Tibial artery (tissue), 4 donors: ENCODE data around the gene TRABD2B.

ENCODE experiments used
- DNase-seq, 2 donors: peaks; one replicate each; pipeline ENCODE4 v3.0.0-alpha.2; 2019
- H3K27ac ChIP-seq, 2 donors: fragments of 200-600 bp; sonication (generic) in 1 of 2; 1 replicate in 1 of 2; 2 replicates in 1 of 2; pipeline ENCODE4 v1.5.1; 2018 to 2019; ENCODE audit warnings: mild to moderate bottlenecking in 1 of 2
- H3K27me3 ChIP-seq, 2 donors: fragments of 200-600 bp; sonication (generic) in 1 of 2; one replicate each; pipeline versions ENCODE4 v1.5.1 to v1.6.0; 2016 to 2019
- H3K36me3 ChIP-seq, 3 donors: fragments of 200-600 bp; sonication (generic) in 2 of 3; one replicate each; pipeline ENCODE4 v1.5.1; 2016 to 2019; ENCODE audit warnings: mild to moderate bottlenecking in 2 of 3
- H3K4me1 ChIP-seq, 4 donors: fragments of 200-600 bp; sonication (generic) in 2 of 4; 1 replicate in 3 of 4; 2 replicates in 1 of 4; pipeline ENCODE4 v1.5.1; 2016 to 2019
- H3K4me3 ChIP-seq, 2 donors: fragments of 200-600 bp; sonication (generic) in 1 of 2; 1 replicate in 1 of 2; 2 replicates in 1 of 2; pipeline ENCODE4 v1.5.1; 2018 to 2019; ENCODE audit warnings: mild to moderate bottlenecking in 2 of 2
- H3K9me3 ChIP-seq, 3 donors: fragments of 200-600 bp; sonication (generic) in 1 of 3; one replicate each; pipeline ENCODE4 v1.5.1; 2016 to 2019
- CTCF ChIP-seq, 2 experiments: fragments of 200-600 bp in 1 of 2; fragments of 450-650 bp in 1 of 2; IDR thresholded peaks; one replicate each; pipeline ENCODE4 v1.5.1; 2017 to 2019; ENCODE audit warnings: antibody characterized with exemption in 2 of 2, mild to moderate bottlenecking in 1 of 2, moderate library complexity in 1 of 2
- intact Hi-C: fragments of 100-400 bp; cut with DNase I; formaldehyde crosslinking; loops from one replicate; pipeline ENCODE4 v1.15.0; 2023; ENCODE audit warnings: low total_unique reads

Gene TRABD2B

GRCh38 chr1:47756006-47756405 lies 241.2 kb downstream of the TRABD2B start:
- Histone ChIP-seq H3K9me3 (no peaks in the 10 kb centered on the region), H3K27ac (peak overlapping the region; percentile 84 to 90), H3K36me3 (no peaks in the 10 kb centered on the region), H3K27me3 (no peaks in the 10 kb centered on the region), H3K4me3 (no peak overlapping the region), H3K4me1 (peaks cover 0 to 69% (median 53%) of the 10 kb centered on the region in 4 donors)
- no peak for TF ChIP-seq CTCF (IDR thresholded peaks at IDR 0.05)
- intact Hi-C loops: no loop called here
- no peak for DNase-seq

DNA sequence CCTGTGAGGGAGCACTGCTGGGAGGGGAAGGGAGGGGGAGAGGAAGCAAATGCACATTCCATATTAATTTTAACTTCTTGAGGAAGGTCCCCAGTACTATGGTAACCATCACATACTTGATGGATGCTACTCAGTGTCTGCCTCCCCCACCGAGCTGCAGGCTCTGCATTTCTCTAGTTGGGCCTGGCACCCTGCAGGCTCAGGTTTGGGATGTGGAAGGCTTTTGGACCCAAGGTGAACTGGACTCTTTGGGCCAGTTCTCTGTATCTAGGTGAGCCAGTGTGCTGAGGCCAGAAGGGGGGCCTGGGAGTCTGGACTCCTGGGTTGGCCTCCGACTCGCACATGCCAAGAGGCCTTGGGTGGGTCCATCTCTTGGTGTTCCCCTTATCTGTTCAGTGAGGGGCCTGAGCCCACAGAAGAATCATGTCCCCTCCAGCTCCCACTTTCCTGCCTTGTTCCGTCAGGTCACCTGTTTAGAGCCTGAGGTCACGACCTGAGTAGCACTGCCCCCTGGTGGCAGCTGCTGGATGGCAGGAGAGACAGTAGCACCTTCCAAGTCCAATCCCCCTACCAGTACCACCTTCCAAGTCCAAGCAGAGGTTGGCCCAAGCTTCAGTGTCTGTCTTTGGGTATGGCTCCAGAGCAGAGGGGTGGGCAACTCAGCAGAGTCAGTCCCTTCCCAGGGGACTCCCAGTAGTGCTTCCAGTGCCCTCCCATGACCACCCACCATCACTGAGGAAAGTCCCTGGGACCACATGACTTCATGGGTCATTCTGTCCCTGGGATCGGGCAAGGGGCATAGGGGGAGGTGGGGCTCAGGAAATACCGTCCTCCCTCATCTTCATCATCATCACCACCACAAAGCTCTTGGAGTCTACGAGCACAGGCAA lies 241.8 kb downstream of the TRABD2B start:
- Histone ChIP-seq H3K4me3 (no peak overlapping the region), H3K36me3 (no peaks in the 10 kb centered on the region), H3K4me1 (peaks cover 0 to 69% (median 50%) of the 10 kb centered on the region in 4 donors), H3K9me3 (no peaks in the 10 kb centered on the region), H3K27ac (peak overlapping the region in 1 of 2 donors; percentile 90), H3K27me3 (no peaks in the 10 kb centered on the region)
- intact Hi-C loops: no loop called here
- DNase-seq: no peak
- TF ChIP-seq CTCF (IDR thresholded peaks at IDR 0.05): peak; percentile 9 to 13

- Histone ChIP-seq H3K4me1 (peaks cover 0 to 60% (median 38%) of the 10 kb centered on the region in 4 donors), H3K27ac (peak overlapping the region in 1 of 2 donors; percentile 90), H3K36me3 (no peaks in the 10 kb centered on the region), H3K4me3 (no peak overlapping the region), H3K9me3 (no peaks in the 10 kb centered on the region), H3K27me3 (no peaks in the 10 kb centered on the region)
- no peak for DNase-seq
- intact Hi-C loops: no loop called here
- no peak for TF ChIP-seq CTCF (IDR thresholded peaks at IDR 0.05)
Observed at GRCh38 chr1:47754221-47754620, 243.0 kb downstream of the TRABD2B start.

DNA sequence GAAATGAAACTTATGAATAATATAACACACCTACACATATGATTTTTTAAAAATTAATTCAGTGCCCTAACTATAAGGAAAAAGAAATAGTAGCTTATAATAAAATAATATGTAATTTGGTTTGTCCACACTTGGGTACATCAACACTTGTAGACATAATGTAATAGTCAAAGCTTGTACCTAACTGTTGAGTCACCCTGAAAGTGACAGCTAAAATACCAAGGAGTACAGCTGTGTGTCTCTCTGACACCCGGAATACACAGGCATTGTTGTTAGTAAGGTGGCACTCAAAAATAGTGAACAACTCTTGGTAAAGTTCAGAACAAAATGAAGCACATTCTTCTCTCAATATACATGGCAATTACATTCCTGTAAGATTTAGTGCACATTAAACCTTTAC lies 243.4 kb downstream of the TRABD2B start:
- peak overlapping the region in 1 of 2 donors; percentile 90 for H3K27ac ChIP-seq
- TF ChIP-seq CTCF (IDR thresholded peaks at IDR 0.05): no peak
- intact Hi-C loops: no loop called here

GRCh38 chr1:47752559-47752958 lies 244.6 kb downstream of the TRABD2B start:
- peaks cover 0 to 46% (median 26%) of the 10 kb centered on the region in 4 donors for H3K4me1 ChIP-seq
- H3K9me3 ChIP-seq: no peaks in the 10 kb centered on the region
- TF ChIP-seq CTCF (IDR thresholded peaks at IDR 0.05): no peak
- no peaks in the 10 kb centered on the region for H3K27me3 ChIP-seq
- H3K36me3 ChIP-seq: no peaks in the 10 kb centered on the region
- intact Hi-C loops: no loop called here
- peak in 1 of 2 donors; percentile 75 for DNase-seq
- no peak overlapping the region for H3K4me3 ChIP-seq
- peak overlapping the region; percentile 79 to 90 for H3K27ac ChIP-seq

More for the DNA sequence above, 243.4 kb downstream of the TRABD2B start:
- no peak for DNase-seq
- peaks cover 0 to 56% (median 35%) of the 10 kb centered on the region in 4 donors for H3K4me1 ChIP-seq
- H3K4me3 ChIP-seq: no peak overlapping the region
- H3K27me3 ChIP-seq: no peaks in the 10 kb centered on the region
- no peaks in the 10 kb centered on the region for H3K9me3 ChIP-seq
- no peaks in the 10 kb centered on the region for H3K36me3 ChIP-seq
